A549 (cell line): ENCODE results near the gene MVD. TPM values are rescaled to one million over a fixed set of nuclear protein-coding genes. Genes with fewer than 3 reads are reported as not detected.

Experiments used
- ATAC-seq, 2 experiments: fragments of 200-7000 bp in 1 of 2; fragments of >200 bp in 1 of 2; cut with Nextera tagmentation in 1 of 2; cut with Tn5 transposase in 1 of 2; 3 replicates each; pipeline versions ENCODE4 v1.8.0 to v1.9.1; 2018 to 2020; ENCODE audit warnings: mild to moderate bottlenecking in 1 of 2, moderate library complexity in 1 of 2
- CTCF ChIA-PET: fragments of 300-600 bp; sonication (Branson Sonifier 250); formaldehyde crosslinking; extraction: SDS; loops from one replicate; lab custom pipeline; 2021; ENCODE audit warnings: antibody characterized with exemption, inconsistent platforms; lab: Yijun Ruan, JAX
- POLR2A ChIA-PET: fragments of 350-600 bp; formaldehyde crosslinking; extraction: SDS; loops from one replicate; lab custom pipeline; 2021; ENCODE audit warnings: antibody characterized with exemption, inconsistent platforms; lab: Yijun Ruan, JAX
- DNase-seq, 2 experiments: peaks; one replicate each; pipeline versions ENCODE4 v3.0.0 to v3.0.0-alpha.2; 2011 to 2016; ENCODE audit warnings: low read depth in 1 of 2, low spot score in 1 of 2
- FAIRE-seq: peaks from 2 replicates; lab custom pipeline; 2011; peaks lifted over from hg19 to GRCh38; lab: Jason Lieb, UNC
- H3K27ac ChIP-seq, 2 experiments: fragments of >200 bp; sonication (Bioruptor Twin); formaldehyde crosslinking; 3 replicates each; pipeline ENCODE4 v1.5.1; 2016 to 2017
- H3K4me1 ChIP-seq: fragments of >200 bp; sonication (Bioruptor Twin); formaldehyde crosslinking; 3 replicates; pipeline ENCODE4 v1.6.1; 2016
- H3K4me2 ChIP-seq: fragments of >200 bp; sonication (Bioruptor Twin); formaldehyde crosslinking; 3 replicates; pipeline ENCODE4 v1.6.1; 2016
- H3K4me3 ChIP-seq: fragments of >200 bp; sonication (Bioruptor Twin); formaldehyde crosslinking; 3 replicates; pipeline ENCODE4 v1.5.1; 2016
- H3K9me3 ChIP-seq: fragments of >200 bp; sonication (Bioruptor Twin); formaldehyde crosslinking; 3 replicates; pipeline ENCODE4 v1.6.1; 2016
- CHD2 ChIP-seq: fragments of 150-350 bp; IDR thresholded peaks from 2 replicates; pipeline ENCODE4 v1.6.1; 2014; ENCODE audit warnings: low read length; ENCODE audit not compliant: partially characterized antibody
- CHD4 ChIP-seq: fragments of 200-600 bp; sonication (generic); IDR thresholded peaks from 2 replicates; pipeline ENCODE4 v1.6.1; 2016; ENCODE audit warnings: antibody characterized with exemption, mild to moderate bottlenecking, borderline replicate concordance
- FOSL2 ChIP-seq, 2 experiments: fragments of 450-650 bp in 1 of 2; fragments of >200 bp in 1 of 2; sonication (Bioruptor Twin) in 1 of 2; formaldehyde crosslinking; IDR thresholded peaks; 2 replicates each; pipeline versions ENCODE4 v1.5.0 to v1.6.1; 2016 to 2020; ENCODE audit warnings: mild to moderate bottlenecking in 1 of 2, moderate library complexity in 1 of 2
- GATA3 ChIP-seq: IDR thresholded peaks from 2 replicates; pipeline ENCODE4 v1.6.1; 2012; ENCODE audit warnings: borderline replicate concordance
- HDAC2 ChIP-seq: fragments of 200-600 bp; sonication (generic); IDR thresholded peaks from 2 replicates; pipeline ENCODE4 v1.6.1; 2016
- HEYL ChIP-seq: fragments of 250-450 bp; sonication (Bioruptor Pico); IDR thresholded peaks from 2 replicates; pipeline ENCODE4 v1.8.0; 2021; ENCODE audit warnings: mild to moderate bottlenecking, moderate library complexity
- HOXA7 ChIP-seq: fragments of 250-450 bp; sonication (Bioruptor Pico); IDR thresholded peaks from 2 replicates; pipeline ENCODE4 v1.5.0; 2020; ENCODE audit warnings: mild to moderate bottlenecking, moderate library complexity
- JUN ChIP-seq, 2 experiments: fragments of >200 bp; sonication (Bioruptor Twin); formaldehyde crosslinking; IDR thresholded peaks; 2 replicates in 1 of 2; 3 replicates in 1 of 2; pipeline ENCODE4 v1.6.1; 2016 to 2017
- JUNB ChIP-seq: fragments of >200 bp; sonication (Bioruptor Twin); formaldehyde crosslinking; IDR thresholded peaks from 2 replicates; pipeline ENCODE4 v1.6.1; 2016
- KDM1A ChIP-seq: fragments of 200-600 bp; sonication (generic); IDR thresholded peaks from 2 replicates; pipeline ENCODE4 v1.6.1; 2016; ENCODE audit warnings: low read depth, mild to moderate bottlenecking
- MAFK ChIP-seq: fragments of 450-650 bp; IDR thresholded peaks from 2 replicates; pipeline ENCODE4 v1.6.1; 2014; ENCODE audit not compliant: partially characterized antibody
- PHF8 ChIP-seq: fragments of 200-600 bp; sonication (generic); IDR thresholded peaks from 2 replicates; pipeline ENCODE4 v1.6.1; 2016; ENCODE audit warnings: low read depth, mild to moderate bottlenecking, antibody characterized with exemption, moderate library complexity, borderline replicate concordance
- POLR2A ChIP-seq: IDR thresholded peaks from 2 replicates; pipeline ENCODE4 v1.6.1; 2012; ENCODE audit warnings: mild to moderate bottlenecking, low read length
- RAD21 ChIP-seq, 2 experiments: fragments of >200 bp in 1 of 2; sonication (Bioruptor Twin) in 1 of 2; formaldehyde crosslinking in 1 of 2; IDR thresholded peaks in 1 of 2; conservative IDR thresholded peaks in 1 of 2; 2 replicates in 1 of 2; 3 replicates in 1 of 2; pipeline ENCODE4 v1.6.1; 2012 to 2018; ENCODE audit warnings: inconsistent platforms in 1 of 2
- RARB ChIP-seq: fragments of 250-450 bp; sonication (Bioruptor Pico); IDR thresholded peaks from 2 replicates; pipeline ENCODE4 v1.8.0; 2021; ENCODE audit warnings: mild to moderate bottlenecking, moderate library complexity
- RNF2 ChIP-seq: fragments of 200-600 bp; sonication (generic); IDR thresholded peaks from 2 replicates; pipeline ENCODE4 v1.6.1; 2016; ENCODE audit warnings: low read depth, mild to moderate bottlenecking, antibody characterized with exemption, moderate library complexity, borderline replicate concordance
- SMC3 ChIP-seq: fragments of >200 bp; sonication (Bioruptor Twin); formaldehyde crosslinking; IDR thresholded peaks from 3 replicates; pipeline ENCODE4 v1.6.1; 2018; ENCODE audit warnings: inconsistent platforms
- ZC3H11A ChIP-seq: fragments of 450-650 bp; IDR thresholded peaks from 2 replicates; pipeline ENCODE4 v1.6.1; 2014; ENCODE audit warnings: antibody characterized with exemption, mild to moderate bottlenecking
- ZFP36 ChIP-seq: fragments of 450-650 bp; IDR thresholded peaks from 2 replicates; pipeline ENCODE4 v1.6.1; 2014; ENCODE audit warnings: borderline replicate concordance; ENCODE audit not compliant: partially characterized antibody
- ZSCAN20 ChIP-seq: fragments of 250-450 bp; sonication (Bioruptor Pico); IDR thresholded peaks from 2 replicates; pipeline ENCODE4 v1.8.0; 2022; ENCODE audit warnings: mild to moderate bottlenecking, moderate library complexity
- WGBS: methylation state at CpG from one replicate; pipeline ENCODE4 v1.1.6; 2017; ENCODE audit errors: missing lambda C conversion rate; 5-methylcytosine and 5-hydroxymethylcytosine counted together
- polyA plus RNA-seq, 4 experiments: library from polyadenylated mRNA; depleted of rRNA in 3 of 4; stranded (reverse); fragments of >200 nt; fragmentation: RNase III in 1 of 4; extraction: RNeasy Plus Mini Kit Qiagen cat#74134 plus additional on column Dnase treatment in 1 of 4; gene quantifications; 2 replicates in 3 of 4; 3 replicates in 1 of 4; pipeline ENCODE4 v1.2.3, GENCODE V29; 2011 to 2017
- TF ChIP-seq, protein P1 (sequence below): fragments of 250-450 bp; sonication (Bioruptor Pico); IDR thresholded peaks from 2 replicates; pipeline ENCODE4 v1.5.0; 2020; ENCODE audit warnings: low read depth, mild to moderate bottlenecking, moderate library complexity
- TF ChIP-seq, protein P2 (sequence below): fragments of 150-350 bp; IDR thresholded peaks from 2 replicates; pipeline ENCODE4 v1.6.1; 2014; ENCODE audit warnings: low read depth, mild to moderate bottlenecking, low read length
- TF ChIP-seq, protein P3 (sequence below): IDR thresholded peaks from 2 replicates; pipeline ENCODE4 v1.6.1; 2012
- TF ChIP-seq, protein P4 (sequence below): IDR thresholded peaks from 2 replicates; pipeline ENCODE4 v1.6.1; 2012
- TF ChIP-seq, protein P5 (sequence below): fragments of >200 bp; sonication (Bioruptor Twin); formaldehyde crosslinking; IDR thresholded peaks from 3 replicates; pipeline ENCODE4 v1.6.1; 2016

The MVD gene
- polyA plus RNA-seq, 2 of the 4 experiments (the other 2 are of a cell fraction): 5.8 to 43.1 TPM

DNA sequence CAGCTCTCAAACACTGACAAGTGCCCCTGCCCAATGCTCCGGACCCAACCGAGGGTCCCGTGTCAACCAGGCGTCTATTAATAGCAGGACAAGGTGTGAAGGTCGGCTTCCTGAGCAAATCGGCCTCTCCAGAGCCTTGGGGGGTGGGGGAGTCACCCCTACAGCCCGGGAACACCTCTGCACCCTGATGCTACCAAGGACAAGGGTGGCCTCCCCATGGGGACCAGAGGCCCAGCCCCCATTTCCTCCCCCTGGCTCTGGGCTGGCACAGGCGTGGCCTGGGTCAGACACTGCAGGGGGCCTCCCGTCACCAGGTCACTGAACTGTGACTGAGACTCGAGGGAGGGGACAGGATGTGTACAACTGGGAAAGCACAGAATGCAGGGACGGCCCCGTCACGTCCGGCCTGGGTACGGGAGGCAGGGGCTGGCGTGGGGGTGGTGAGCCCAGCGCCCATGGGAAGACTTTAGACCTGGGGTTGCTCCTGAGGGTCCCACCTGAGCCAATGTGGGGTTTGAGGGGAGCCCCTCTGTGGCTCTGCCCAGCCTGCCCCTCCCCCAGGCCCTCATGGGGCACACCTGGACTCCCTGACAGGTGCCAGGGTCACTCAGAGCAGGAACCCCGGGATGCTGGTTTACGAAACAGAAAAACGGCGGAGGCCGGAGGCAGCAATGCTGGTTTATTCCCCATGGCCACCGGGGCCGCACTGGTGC lies 11.5 kb downstream of the MVD start:
- no peaks in the 10 kb centered on the region for H3K9me3 ChIP-seq
- TF ChIP-seq HEYL (CRISPR knock-in tag): no peak
- TF ChIP-seq SMC3: no peak
- TF ChIP-seq, protein P1, sequence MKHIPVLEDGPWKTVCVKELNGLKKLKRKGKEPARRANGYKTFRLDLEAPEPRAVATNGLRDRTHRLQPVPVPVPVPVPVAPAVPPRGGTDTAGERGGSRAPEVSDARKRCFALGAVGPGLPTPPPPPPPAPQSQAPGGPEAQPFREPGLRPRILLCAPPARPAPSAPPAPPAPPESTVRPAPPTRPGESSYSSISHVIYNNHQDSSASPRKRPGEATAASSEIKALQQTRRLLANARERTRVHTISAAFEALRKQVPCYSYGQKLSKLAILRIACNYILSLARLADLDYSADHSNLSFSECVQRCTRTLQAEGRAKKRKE (CRISPR knock-in tag): no peak
- TF ChIP-seq JUNB: no peak
- TF ChIP-seq CHD2: no peak
- TF ChIP-seq RNF2: no peak
- no peak for TF ChIP-seq GATA3
- no peak for TF ChIP-seq CHD4
- no peak for TF ChIP-seq FOSL2 (IDR thresholded peaks at IDR 0.05)
- no peak for TF ChIP-seq FOSL2 (CRISPR knock-in tag; IDR thresholded peaks at IDR 0.05)
- TF ChIP-seq HDAC2: no peak
- no peak for TF ChIP-seq KDM1A
- TF ChIP-seq ZC3H11A: no peak
- TF ChIP-seq, protein P2, sequence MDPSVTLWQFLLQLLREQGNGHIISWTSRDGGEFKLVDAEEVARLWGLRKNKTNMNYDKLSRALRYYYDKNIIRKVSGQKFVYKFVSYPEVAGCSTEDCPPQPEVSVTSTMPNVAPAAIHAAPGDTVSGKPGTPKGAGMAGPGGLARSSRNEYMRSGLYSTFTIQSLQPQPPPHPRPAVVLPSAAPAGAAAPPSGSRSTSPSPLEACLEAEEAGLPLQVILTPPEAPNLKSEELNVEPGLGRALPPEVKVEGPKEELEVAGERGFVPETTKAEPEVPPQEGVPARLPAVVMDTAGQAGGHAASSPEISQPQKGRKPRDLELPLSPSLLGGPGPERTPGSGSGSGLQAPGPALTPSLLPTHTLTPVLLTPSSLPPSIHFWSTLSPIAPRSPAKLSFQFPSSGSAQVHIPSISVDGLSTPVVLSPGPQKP: no peak
- no peak for TF ChIP-seq MAFK
- no peak for TF ChIP-seq ZSCAN20
- no peak for TF ChIP-seq HOXA7
- ChIA-PET CTCF (no interaction called here), POLR2A (interaction anchor here (1.5 kb wide), 1 partner anchor 12 kb away, joined by 3 read pairs; the partner anchor contains the start of gene MVD)
- whole genome bisulfite sequencing: 52% methylated on average over 15 of the region's 24 CpGs
- FAIRE-seq: no peak
- H3K4me2 ChIP-seq: peak overlapping the region; percentile 99
- peak overlapping the region; percentile 94 for H3K4me3 ChIP-seq
- peak overlapping the region; percentile 89 to 93 for H3K27ac ChIP-seq
- H3K4me1 ChIP-seq: peaks cover 21% of the 10 kb centered on the region
- DNase-seq: peak in 1 of 2 experiments; percentile 48
- ATAC-seq: peak; percentile 6; a peak in 5 of 6 replicates

DNA sequence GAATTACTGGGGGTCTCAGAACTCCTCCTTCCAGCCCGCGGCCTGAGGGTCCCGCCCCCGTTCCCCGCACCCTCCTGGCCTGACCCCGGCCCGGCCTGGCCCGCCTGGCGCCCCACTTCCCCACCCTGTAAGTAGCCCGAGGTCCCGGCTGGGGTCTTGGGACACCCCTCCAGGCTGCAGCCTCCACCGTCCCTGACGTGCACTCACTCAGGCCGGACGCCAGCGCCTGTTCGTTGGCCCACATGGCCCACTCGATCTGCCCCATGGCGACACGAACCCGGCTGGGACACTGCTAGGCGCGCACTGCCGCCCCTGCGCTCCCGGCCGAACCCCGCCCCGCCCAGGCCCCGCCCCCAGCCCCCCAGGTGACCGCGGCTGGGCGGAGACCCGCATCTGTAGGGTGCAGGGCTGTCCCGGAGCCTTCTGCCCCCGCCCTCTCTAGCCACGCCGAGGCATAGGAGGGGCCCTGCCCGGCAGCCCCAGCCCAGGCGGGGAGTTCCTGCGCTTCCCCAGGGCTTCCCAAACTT lies 12.1 kb downstream of the MVD start, which contains the start of gene CYBA:
CYBA (minus strand) TSS at position 305 of the 527 bp plus-strand sequence; CDS start at position 265, 40 bp downstream.
- 0% methylated on average over 12 of the region's 41 CpGs for WGBS
- ATAC-seq: peak; percentile 65 to 91
- peak; percentile 64 to 87 for DNase-seq
- Histone ChIP-seq H3K4me1 (peaks cover 21% of the 10 kb centered on the region), H3K9me3 (no peaks in the 10 kb centered on the region), H3K4me3 (peak within 1 kb of the TSS; percentile 94), H3K27ac (peak within 1 kb of the TSS; percentile 89 to 93), H3K4me2 (peak within 1 kb of the TSS; percentile 99)
- FAIRE-seq: no peak
- TF ChIP-seq, protein P3, sequence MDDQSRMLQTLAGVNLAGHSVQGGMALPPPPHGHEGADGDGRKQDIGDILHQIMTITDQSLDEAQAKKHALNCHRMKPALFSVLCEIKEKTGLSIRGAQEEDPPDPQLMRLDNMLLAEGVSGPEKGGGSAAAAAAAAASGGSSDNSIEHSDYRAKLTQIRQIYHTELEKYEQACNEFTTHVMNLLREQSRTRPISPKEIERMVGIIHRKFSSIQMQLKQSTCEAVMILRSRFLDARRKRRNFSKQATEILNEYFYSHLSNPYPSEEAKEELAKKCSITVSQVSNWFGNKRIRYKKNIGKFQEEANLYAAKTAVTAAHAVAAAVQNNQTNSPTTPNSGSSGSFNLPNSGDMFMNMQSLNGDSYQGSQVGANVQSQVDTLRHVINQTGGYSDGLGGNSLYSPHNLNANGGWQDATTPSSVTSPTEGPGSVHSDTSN: 0 out of 2 replicates have a peak, but pooled peaks have one; percentile 45
- TF ChIP-seq RAD21 (conservative IDR thresholded peaks at IDR 0.05 in 1 of 2, IDR thresholded peaks at IDR 0.05 in 1 of 2): no peak
- TF ChIP-seq JUN (IDR thresholded peaks at IDR 0.05): peak in 1 of 2 experiments; percentile 73; a peak in 2 of 5 replicates
- TF ChIP-seq ZSCAN20: no peak
- no peak for TF ChIP-seq FOSL2 (IDR thresholded peaks at IDR 0.05)
- no peak for TF ChIP-seq FOSL2 (CRISPR knock-in tag; IDR thresholded peaks at IDR 0.05)
- no peak for TF ChIP-seq HDAC2
- no peak for TF ChIP-seq RARB (CRISPR knock-in tag)
- TF ChIP-seq ZFP36: no peak
- TF ChIP-seq, protein P4, sequence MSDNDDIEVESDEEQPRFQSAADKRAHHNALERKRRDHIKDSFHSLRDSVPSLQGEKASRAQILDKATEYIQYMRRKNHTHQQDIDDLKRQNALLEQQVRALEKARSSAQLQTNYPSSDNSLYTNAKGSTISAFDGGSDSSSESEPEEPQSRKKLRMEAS: peak; percentile 70
- peak; percentile 85 for TF ChIP-seq POLR2A
- TF ChIP-seq, protein P5, sequence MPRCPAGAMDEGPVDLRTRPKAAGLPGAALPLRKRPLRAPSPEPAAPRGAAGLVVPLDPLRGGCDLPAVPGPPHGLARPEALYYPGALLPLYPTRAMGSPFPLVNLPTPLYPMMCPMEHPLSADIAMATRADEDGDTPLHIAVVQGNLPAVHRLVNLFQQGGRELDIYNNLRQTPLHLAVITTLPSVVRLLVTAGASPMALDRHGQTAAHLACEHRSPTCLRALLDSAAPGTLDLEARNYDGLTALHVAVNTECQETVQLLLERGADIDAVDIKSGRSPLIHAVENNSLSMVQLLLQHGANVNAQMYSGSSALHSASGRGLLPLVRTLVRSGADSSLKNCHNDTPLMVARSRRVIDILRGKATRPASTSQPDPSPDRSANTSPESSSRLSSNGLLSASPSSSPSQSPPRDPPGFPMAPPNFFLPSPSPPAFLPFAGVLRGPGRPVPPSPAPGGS: peak; percentile 74; the same call in 1 of the 3 replicates
- TF ChIP-seq PHF8: peak; percentile 80
- ChIA-PET CTCF (no interaction called here), POLR2A (interaction anchor here (1.5 kb wide), 1 partner anchor 12 kb away, joined by 3 read pairs; the partner anchor contains the start of gene MVD)
